Retinal pigment epithelial cell (primary cell): Measurements from ENCODE around the gene ANKRD31.
A peak's percentile ranks its signal among the peaks of the same experiment; 100 is the strongest.

Experiments
- DNase-seq: peaks from one replicate; pipeline ENCODE4 v3.0.0-alpha.2; 2010; ENCODE audit warnings: low read depth
- H3K4me3 ChIP-seq: 2 replicates; pipeline ENCODE4 v1.5.1; 2011; ENCODE audit warnings: mild to moderate bottlenecking, low read length, control low read depth, moderate library complexity
- CTCF ChIP-seq: conservative IDR thresholded peaks from 2 replicates; pipeline ENCODE4 v1.5.1; 2011; ENCODE audit warnings: low read depth, low read length, control low read depth, inconsistent platforms

The ANKRD31 gene

GRCh38 chr5:75062925-75063531 is 173.7 kb downstream of the ANKRD31 start:
- no peak for TF ChIP-seq CTCF
- no peak for DNase-seq
- no peak overlapping the region for H3K4me3 ChIP-seq

- no peak for DNase-seq
- no peak for TF ChIP-seq CTCF
- H3K4me3 ChIP-seq = no peak overlapping the region
These were observed 176.6 kb downstream of the ANKRD31 start for GRCh38 chr5:75059912-75060545.

- TF ChIP-seq CTCF = no peak
- no peak overlapping the region for H3K4me3 ChIP-seq
- no peak for DNase-seq
These were observed 177.6 kb downstream of the ANKRD31 start for GRCh38 chr5:75058986-75059535.

GRCh38 chr5:75057561-75057960 is 179.1 kb downstream of the ANKRD31 start:
- DNase-seq = no peak
- H3K4me3 ChIP-seq = no peak overlapping the region
- TF ChIP-seq CTCF = no peak

- TF ChIP-seq CTCF = no peak
- no peak overlapping the region for H3K4me3 ChIP-seq
- DNase-seq = no peak
These were observed 180.9 kb downstream of the ANKRD31 start for GRCh38 chr5:75055727-75056144.

GRCh38 chr5:75054134-75054930 is 182.3 kb downstream of the ANKRD31 start:
- no peak for DNase-seq
- peak overlapping the region; percentile 61 for H3K4me3 ChIP-seq
- no peak for TF ChIP-seq CTCF
